OCI-LY3 (cell line): ENCODE data around the gene RENBP.

Experiments used
- EZH2phosphoT487 ChIP-seq: fragments of 200-600 bp; shearing (Covaris generic); IDR thresholded peaks from 2 replicates; pipeline ENCODE4 v1.6.1; 2018; ENCODE audit warnings: antibody characterized with exemption, mixed run types, low read depth
- TF ChIP-seq, protein P1 (sequence below): fragments of 200-600, 300-600 bp; sonication (generic); IDR thresholded peaks from 2 replicates; pipeline ENCODE4 v1.5.1; 2014; ENCODE audit warnings: antibody characterized with exemption, low read length, low read depth

DNA sequence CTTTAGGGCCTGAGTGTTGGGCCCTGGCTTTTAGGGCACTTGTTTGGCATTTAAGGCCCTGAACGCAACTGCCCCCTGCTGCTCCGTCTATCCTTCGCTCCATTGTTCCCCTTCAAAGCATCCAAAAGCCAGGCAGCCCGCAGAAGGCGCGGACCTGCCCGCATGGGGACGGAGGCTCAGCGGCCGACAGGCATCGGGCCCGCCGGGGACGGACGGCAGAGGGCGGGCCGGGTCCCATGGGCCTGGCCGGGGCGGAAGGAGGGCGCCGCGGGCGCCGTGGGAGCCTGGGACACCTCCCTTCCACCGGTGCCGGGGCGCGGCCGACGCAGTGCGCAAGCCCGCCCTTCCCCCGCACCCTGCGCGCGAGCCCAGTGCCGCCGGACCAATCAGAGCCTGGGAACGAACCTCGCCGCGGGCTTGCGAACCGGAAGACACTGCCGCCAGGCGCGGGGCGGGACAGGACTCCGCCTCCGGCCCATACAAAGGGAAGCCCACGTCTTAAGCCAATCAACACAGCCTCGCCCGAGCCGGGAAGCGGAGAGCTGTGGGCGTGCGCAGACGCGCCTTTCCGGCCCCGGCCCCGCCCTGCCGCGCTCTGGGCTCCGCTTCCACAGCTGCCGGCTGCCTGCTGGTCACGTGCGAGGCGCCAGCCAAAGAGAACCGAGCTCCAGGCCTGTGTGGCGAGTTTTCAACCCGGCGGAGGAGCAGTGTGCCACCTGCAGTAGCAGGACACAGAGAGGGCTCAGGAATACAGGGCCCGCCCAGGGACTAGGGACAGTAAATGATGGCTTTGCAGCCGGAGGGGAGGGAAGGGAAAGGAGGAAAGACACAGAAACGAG is 16.3 kb downstream of the RENBP start:
- TF ChIP-seq, protein P1, sequence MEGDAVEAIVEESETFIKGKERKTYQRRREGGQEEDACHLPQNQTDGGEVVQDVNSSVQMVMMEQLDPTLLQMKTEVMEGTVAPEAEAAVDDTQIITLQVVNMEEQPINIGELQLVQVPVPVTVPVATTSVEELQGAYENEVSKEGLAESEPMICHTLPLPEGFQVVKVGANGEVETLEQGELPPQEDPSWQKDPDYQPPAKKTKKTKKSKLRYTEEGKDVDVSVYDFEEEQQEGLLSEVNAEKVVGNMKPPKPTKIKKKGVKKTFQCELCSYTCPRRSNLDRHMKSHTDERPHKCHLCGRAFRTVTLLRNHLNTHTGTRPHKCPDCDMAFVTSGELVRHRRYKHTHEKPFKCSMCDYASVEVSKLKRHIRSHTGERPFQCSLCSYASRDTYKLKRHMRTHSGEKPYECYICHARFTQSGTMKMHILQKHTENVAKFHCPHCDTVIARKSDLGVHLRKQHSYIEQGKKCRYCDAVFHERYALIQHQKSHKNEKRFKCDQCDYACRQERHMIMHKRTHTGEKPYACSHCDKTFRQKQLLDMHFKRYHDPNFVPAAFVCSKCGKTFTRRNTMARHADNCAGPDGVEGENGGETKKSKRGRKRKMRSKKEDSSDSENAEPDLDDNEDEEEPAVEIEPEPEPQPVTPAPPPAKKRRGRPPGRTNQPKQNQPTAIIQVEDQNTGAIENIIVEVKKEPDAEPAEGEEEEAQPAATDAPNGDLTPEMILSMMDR = peak; percentile 20; the same call in 1 of the 2 replicates
- no peak for TF ChIP-seq EZH2phosphoT487
